ENCODE results near the gene AATK. TPM values are rescaled to one million over a fixed set of nuclear protein-coding genes. Genes with fewer than 3 reads are reported as not detected.
A peak's percentile ranks its signal among the peaks of the same experiment; 100 is the strongest.

AATK gene
- total RNA-seq, 1 experiment from 2014 or later, result 4.4 TPM

- Histone ChIP-seq H3K4me2 (ENCODE audit: low read length) (no peak overlapping the region), H3K4me1 (ENCODE audit: control insufficient read depth in 1 of 2, insufficient read depth in 2 of 2, low read length in 2 of 2) (no peaks in the 10 kb centered on the region), H3K36me3 (ENCODE audit: control insufficient read depth in 1 of 2, insufficient read depth in 2 of 2, low read length in 2 of 2) (no peaks in the 10 kb centered on the region), H3K4me3 (replicated peaks in 1 of 2; ENCODE audit: low read depth in 1 of 2, low read length in 2 of 2) (no peak overlapping the region), H3K9ac (ENCODE audit: low read length) (no peak overlapping the region), H3K27me3 (ENCODE audit: insufficient read depth, low read length) (no peaks in the 10 kb centered on the region), H3K27ac (ENCODE audit: low read depth, low read length) (no peak overlapping the region; the same call in 1 of the 2 replicates), H3K79me2 (ENCODE audit: insufficient read depth, low read length) (no peaks in the 10 kb centered on the region), H3K9me3 (ENCODE audit: control insufficient read depth in 1 of 2, insufficient read depth in 1 of 2, low read depth in 1 of 2, low read length in 2 of 2) (no peaks in the 10 kb centered on the region), H3K9me2 (ENCODE audit: insufficient read depth) (no peaks in the 10 kb centered on the region), H4K20me1 (ENCODE audit: insufficient read depth) (no peaks in the 10 kb centered on the region), H2AFZ (ENCODE audit: low read depth, low read length, poor library complexity, severe bottlenecking) (no peak overlapping the region)
- ChIA-PET POLR2A (no interaction called here), CTCF (no interaction called here), RAD21 (ENCODE audit: low non-redundant PET in 1 of 2, low total read pairs in 2 of 2, uncharacterized antibody in 2 of 2, unreplicated experiment in 2 of 2) (interaction anchor here in 1 of 2 experiments (0.6 kb wide), 1 partner anchor 45 kb away, joined by 3 read pairs; no protein-coding TSS in a partner anchor)
- BruUV-seq (replicated peaks), result no TSS peak
- ATAC-seq (0 out of 2 replicates have a peak, but pooled peaks have one; percentile 6), DNase-seq (ENCODE audit: low read depth, low spot score) (no peak)
- TF ChIP-seq SIN3A (IDR thresholded peaks at IDR 0.05; ENCODE audit: low read depth), result no peak
- TF ChIP-seq, protein P1, sequence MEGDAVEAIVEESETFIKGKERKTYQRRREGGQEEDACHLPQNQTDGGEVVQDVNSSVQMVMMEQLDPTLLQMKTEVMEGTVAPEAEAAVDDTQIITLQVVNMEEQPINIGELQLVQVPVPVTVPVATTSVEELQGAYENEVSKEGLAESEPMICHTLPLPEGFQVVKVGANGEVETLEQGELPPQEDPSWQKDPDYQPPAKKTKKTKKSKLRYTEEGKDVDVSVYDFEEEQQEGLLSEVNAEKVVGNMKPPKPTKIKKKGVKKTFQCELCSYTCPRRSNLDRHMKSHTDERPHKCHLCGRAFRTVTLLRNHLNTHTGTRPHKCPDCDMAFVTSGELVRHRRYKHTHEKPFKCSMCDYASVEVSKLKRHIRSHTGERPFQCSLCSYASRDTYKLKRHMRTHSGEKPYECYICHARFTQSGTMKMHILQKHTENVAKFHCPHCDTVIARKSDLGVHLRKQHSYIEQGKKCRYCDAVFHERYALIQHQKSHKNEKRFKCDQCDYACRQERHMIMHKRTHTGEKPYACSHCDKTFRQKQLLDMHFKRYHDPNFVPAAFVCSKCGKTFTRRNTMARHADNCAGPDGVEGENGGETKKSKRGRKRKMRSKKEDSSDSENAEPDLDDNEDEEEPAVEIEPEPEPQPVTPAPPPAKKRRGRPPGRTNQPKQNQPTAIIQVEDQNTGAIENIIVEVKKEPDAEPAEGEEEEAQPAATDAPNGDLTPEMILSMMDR (IDR thresholded peaks at IDR 0.05 in 2 of 3, conservative IDR thresholded peaks at IDR 0.05 in 1 of 3; ENCODE audit: borderline replicate concordance in 1 of 3, insufficient read depth in 1 of 3, low read depth in 2 of 3, low read length in 2 of 3), result no peak
- no peak for TF ChIP-seq REST (IDR thresholded peaks at IDR 0.05; ENCODE audit: low read depth)
- TF ChIP-seq ZNF274 (IDR thresholded peaks at IDR 0.05; ENCODE audit: low read depth, low read length), result no peak
- no peak for TF ChIP-seq EGR1 (IDR thresholded peaks at IDR 0.05; ENCODE audit: low read depth)
- TF ChIP-seq TCF7L2 (IDR thresholded peaks at IDR 0.05; ENCODE audit: borderline replicate concordance, extremely low read depth, insufficient read depth, insufficient read length), result no peak
- no peak for TF ChIP-seq JUND (IDR thresholded peaks at IDR 0.05)
- TF ChIP-seq, protein P2, sequence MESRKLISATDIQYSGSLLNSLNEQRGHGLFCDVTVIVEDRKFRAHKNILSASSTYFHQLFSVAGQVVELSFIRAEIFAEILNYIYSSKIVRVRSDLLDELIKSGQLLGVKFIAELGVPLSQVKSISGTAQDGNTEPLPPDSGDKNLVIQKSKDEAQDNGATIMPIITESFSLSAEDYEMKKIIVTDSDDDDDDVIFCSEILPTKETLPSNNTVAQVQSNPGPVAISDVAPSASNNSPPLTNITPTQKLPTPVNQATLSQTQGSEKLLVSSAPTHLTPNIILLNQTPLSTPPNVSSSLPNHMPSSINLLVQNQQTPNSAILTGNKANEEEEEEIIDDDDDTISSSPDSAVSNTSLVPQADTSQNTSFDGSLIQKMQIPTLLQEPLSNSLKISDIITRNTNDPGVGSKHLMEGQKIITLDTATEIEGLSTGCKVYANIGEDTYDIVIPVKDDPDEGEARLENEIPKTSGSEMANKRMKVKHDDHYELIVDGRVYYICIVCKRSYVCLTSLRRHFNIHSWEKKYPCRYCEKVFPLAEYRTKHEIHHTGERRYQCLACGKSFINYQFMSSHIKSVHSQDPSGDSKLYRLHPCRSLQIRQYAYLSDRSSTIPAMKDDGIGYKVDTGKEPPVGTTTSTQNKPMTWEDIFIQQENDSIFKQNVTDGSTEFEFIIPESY (IDR thresholded peaks at IDR 0.05; ENCODE audit: extremely low read depth, insufficient replicate concordance, low read length), result no peak
- TF ChIP-seq RAD21 (IDR thresholded peaks at IDR 0.05; ENCODE audit: low read depth), result no peak
- no peak for TF ChIP-seq ZFX (IDR thresholded peaks at IDR 0.05)
- intact Hi-C loops (cut with micrococcal nuclease), result no loop called here
These were observed 21.8 kb upstream of the AATK start for GRCh38 chr17:81187586-81188490.

Measured in HCT116 (cell line).